Kidney (tissue), 14 donors: Measurements from ENCODE around the gene MAML3. TPM values are rescaled to one million over a fixed set of nuclear protein-coding genes. Genes with fewer than 3 reads are reported as not detected.

Source experiments
- DNase-seq, 5 donors: peaks; one replicate each; pipeline ENCODE4 v3.0.0-alpha.2; 2013 to 2020
- FAIRE-seq: peaks from 2 replicates; lab custom pipeline; 2012; peaks lifted over from hg19 to GRCh38; lab: Jason Lieb, UNC
- H3K27ac ChIP-seq, 2 donors: one replicate each; pipeline ENCODE4 v1.7.0; 2013; ENCODE audit warnings: low read depth in 2 of 2, low read length in 2 of 2, inconsistent platforms in 1 of 2
- H3K27me3 ChIP-seq: one replicate; pipeline ENCODE4 v1.7.1; 2013; ENCODE audit warnings: low read length, inconsistent platforms; ENCODE audit not compliant: control insufficient read depth, insufficient read depth
- H3K36me3 ChIP-seq, 3 donors: one replicate each; pipeline versions ENCODE4 v1.7.0 to v1.7.1; 2013; ENCODE audit warnings: low read length in 3 of 3, control low read depth in 1 of 3, inconsistent platforms in 1 of 3; ENCODE audit not compliant: insufficient read depth in 3 of 3, control insufficient read depth in 2 of 3
- H3K4me1 ChIP-seq, 3 donors: one replicate each; pipeline versions ENCODE4 v1.7.0 to v1.7.1; 2013; ENCODE audit warnings: low read length in 3 of 3, inconsistent platforms in 1 of 3, low read depth in 1 of 3; ENCODE audit not compliant: control insufficient read depth in 2 of 3, insufficient read depth in 2 of 3
- H3K4me3 ChIP-seq, 3 donors: one replicate each; pipeline versions ENCODE4 v1.7.0 to v1.8.1; 2013; ENCODE audit warnings: low read length in 3 of 3, control low read depth in 1 of 3, inconsistent platforms in 1 of 3
- H3K9ac ChIP-seq, 3 donors: one replicate each; pipeline versions ENCODE4 v1.7.0 to v1.7.1; 2013; ENCODE audit warnings: low read length in 3 of 3, control low read depth in 1 of 3, inconsistent platforms in 1 of 3
- H3K9me3 ChIP-seq, 3 donors: one replicate each; pipeline versions ENCODE4 v1.7.0 to v1.7.1; 2013; ENCODE audit warnings: low read length in 3 of 3, control low read depth in 1 of 3, inconsistent platforms in 1 of 3; ENCODE audit not compliant: control insufficient read depth in 2 of 3, insufficient read depth in 1 of 3
- CTCF ChIP-seq: IDR thresholded peaks from 3 replicates; pipeline ENCODE4 v1.5.1; 2012; ENCODE audit warnings: mild to moderate bottlenecking, moderate library complexity, borderline replicate concordance; ENCODE audit not compliant: insufficient read depth; ENCODE audit errors: extremely low read depth
- intact Hi-C: fragments of 100-400 bp; cut with DNase I; formaldehyde crosslinking; loops from one replicate; pipeline ENCODE4 v1.11.1; 2022
- polyA plus RNA-seq: library from polyadenylated mRNA; stranded (reverse); fragments of 350-450 nt; fragmentation: Illumina TruSeq; extraction: RNeasy Lipid Tissue Mini Kit (QIAGEN cat#74804); gene quantifications from one replicate; pipeline ENCODE4 v1.2.3, GENCODE V29; 2014; ENCODE audit warnings: low read depth, low replicate concordance; ENCODE audit not compliant: insufficient read depth
- total RNA-seq: library from RNA; stranded (reverse); fragmentation: NEBNext Ultra II Directional; extraction: Animal tissue kit (Norgen Biotek cat#: 25700); gene quantifications from one replicate; pipeline ENCODE4 v1.2.1, GENCODE V29; 2021
- donor health status: control.
- donor health status: control.
- donor health status: control.
- donor health status: control.
- donor health status: control.
- donor health status: DM: yes; HTN: yes; CAD: no.
- donor health status: Normal renal cell carcinoma (clear cell type).

MAML3 gene
- total and polyA plus RNA-seq, 2 donors from 2014 or later, result 1.4 to 10.4 TPM

DNA sequence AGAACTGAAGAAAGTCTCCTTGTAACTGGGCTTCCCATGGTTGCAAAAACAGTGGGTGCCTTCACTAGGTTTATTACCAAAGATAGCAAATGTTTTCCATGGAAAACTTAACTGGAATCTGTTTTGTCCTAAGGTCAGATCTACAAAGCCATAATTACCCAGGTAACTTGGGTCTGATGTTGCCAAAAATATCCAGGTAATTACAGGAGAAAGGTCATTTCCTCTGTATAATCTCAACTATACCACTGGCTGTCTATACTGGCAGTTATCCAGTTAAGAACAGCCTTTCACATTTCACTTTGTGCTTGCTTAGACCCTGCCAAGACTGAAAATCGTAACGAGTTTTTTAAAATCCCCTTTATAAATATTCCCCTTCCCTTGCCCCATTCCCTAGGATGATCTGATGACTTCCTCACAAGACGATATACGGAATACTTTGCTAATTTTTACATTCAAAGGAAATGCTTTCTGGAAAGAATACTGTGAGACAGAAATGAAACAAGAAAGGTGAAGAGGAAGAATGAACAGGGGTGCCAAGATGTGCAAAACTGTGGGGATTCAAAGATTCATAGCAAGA lies 105.5 kb downstream of the MAML3 start:
- H3K9me3 ChIP-seq, result no peaks in the 10 kb centered on the region
- H3K4me3 ChIP-seq, result peak overlapping the region in 2 of 3 donors; percentile 51 to 61
- H3K27ac ChIP-seq, result peak overlapping the region in 1 of 2 donors; percentile 33
- peaks cover 0 to 8% (median 6%) of the 10 kb centered on the region in 3 donors for H3K4me1 ChIP-seq
- no peaks in the 10 kb centered on the region for H3K27me3 ChIP-seq
- no peak for FAIRE-seq
- no peaks in the 10 kb centered on the region for H3K36me3 ChIP-seq
- DNase-seq, result no peak
- peak overlapping the region in 2 of 3 donors; percentile 7 to 27 for H3K9ac ChIP-seq
- intact Hi-C loops, result no loop called here
- no peak for TF ChIP-seq CTCF

GRCh38 chr4:140047786-140048185 lies 106.2 kb downstream of the MAML3 start:
- DNase-seq (no peak), FAIRE-seq (no peak)
- no peak overlapping the region for H3K9ac ChIP-seq
- no peaks in the 10 kb centered on the region for H3K27me3 ChIP-seq
- H3K27ac ChIP-seq, result no peak overlapping the region
- intact Hi-C loops, result no loop called here
- no peaks in the 10 kb centered on the region for H3K36me3 ChIP-seq
- TF ChIP-seq CTCF, result no peak
- no peak overlapping the region for H3K4me3 ChIP-seq
- H3K4me1 ChIP-seq, result peaks cover 0 to 8% (median 6%) of the 10 kb centered on the region in 3 donors
- H3K9me3 ChIP-seq, result no peaks in the 10 kb centered on the region

GRCh38 chr4:140047017-140047640 lies 106.9 kb downstream of the MAML3 start:
- Histone ChIP-seq H3K27ac (no peak overlapping the region), H3K36me3 (no peaks in the 10 kb centered on the region), H3K9me3 (no peaks in the 10 kb centered on the region), H3K27me3 (no peaks in the 10 kb centered on the region), H3K9ac (no peak overlapping the region), H3K4me3 (peak overlapping the region in 1 of 3 donors; percentile 2), H3K4me1 (peaks cover 0 to 8% (median 6%) of the 10 kb centered on the region in 3 donors)
- DNase-seq (peak in 2 of 5 donors; percentile 29 to 48), FAIRE-seq (no peak)
- TF ChIP-seq CTCF, result no peak
- intact Hi-C loops, result no loop called here
